HepG2 (cell line): ENCODE measurements around the gene APOBEC3B. TPM values are rescaled to one million over a fixed set of nuclear protein-coding genes. Genes with fewer than 3 reads are reported as not detected.
"Not testable (repeated sequence)": the region's sequence is repeated elsewhere in the genome, so short reads cannot be mapped to it uniquely, and the experiment has no call there.

Source experiments
- ATAC-seq: fragments of 200-7000 bp; cut with Tn5 transposase; 3 replicates; pipeline ENCODE4 v1.9.1; 2020; ENCODE audit warnings: mild to moderate bottlenecking, moderate library complexity
- BruUV-seq: library from RNA; stranded (reverse); fragments of 400-500 nt; replicated peaks from 2 replicates; lab custom pipeline; 2021; lab: Mats Ljungman, UMichigan
- CTCF ChIA-PET: fragments of 300-600 bp; formaldehyde crosslinking; extraction: SDS; loops from one replicate; lab custom pipeline; 2021; ENCODE audit warnings: low total read pairs, inconsistent platforms, low intra/inter-chr PET ratio; lab: Yijun Ruan, JAX
- POLR2A ChIA-PET: fragments of 350-600 bp; sonication (Branson Sonifier 250); formaldehyde crosslinking; loops from one replicate; lab custom pipeline; 2020; ENCODE audit warnings: antibody characterized with exemption, inconsistent platforms; lab: Yijun Ruan, JAX
- DNase-seq: peaks from one replicate; pipeline ENCODE4 v3.0.0-alpha.2; 2015; ENCODE audit warnings: low spot score
- FAIRE-seq: peaks from 3 replicates; lab custom pipeline; 2011; peaks lifted over from hg19 to GRCh38; lab: Jason Lieb, UNC
- H2AFZ ChIP-seq: one replicate; pipeline ENCODE4 v1.6.1; 2011; ENCODE audit warnings: low read length, inconsistent platforms
- H3K27ac ChIP-seq: fragments of 300-600 bp; 3 replicates; pipeline ENCODE4 v1.8.0; 2011; ENCODE audit warnings: mixed run types, mild to moderate bottlenecking, mixed read lengths, low read length, inconsistent platforms; ENCODE audit not compliant: insufficient read depth; ENCODE audit errors: extremely low read length
- H3K27me3 ChIP-seq, 2 experiments: fragments of 200-600 bp in 1 of 2; 2 replicates in 1 of 2; 3 replicates in 1 of 2; pipeline versions ENCODE4 v1.6.0 to v1.8.0; 2011; ENCODE audit warnings: low read length in 2 of 2, mild to moderate bottlenecking in 2 of 2, moderate library complexity in 2 of 2, inconsistent platforms in 1 of 2; ENCODE audit not compliant: insufficient read depth in 2 of 2, control insufficient read depth in 1 of 2
- H3K36me3 ChIP-seq, 2 experiments: fragments of 200-600 bp in 1 of 2; replicated peaks in 1 of 2; 2 replicates in 1 of 2; 3 replicates in 1 of 2; pipeline versions ENCODE4 v1.5.1 to v1.8.0; 2011; ENCODE audit warnings: low read length in 2 of 2, inconsistent platforms in 1 of 2; ENCODE audit not compliant: insufficient read depth in 2 of 2, control insufficient read depth in 1 of 2
- H3K4me1 ChIP-seq: 2 replicates; pipeline ENCODE4 v1.5.1; 2012; ENCODE audit warnings: low read length, inconsistent platforms; ENCODE audit not compliant: insufficient read depth
- H3K4me2 ChIP-seq: 2 replicates; pipeline ENCODE4 v1.6.0; 2011; ENCODE audit warnings: low read depth, low read length, inconsistent platforms
- H3K4me3 ChIP-seq, 3 experiments: fragments of 200-600 bp in 1 of 3; sonication (generic), shearing (Covaris generic) in 1 of 3; replicated peaks in 1 of 3; 2 replicates each; pipeline ENCODE4 v1.5.1; 2011 to 2016; ENCODE audit warnings: low read length in 3 of 3, inconsistent platforms in 2 of 3, low read depth in 2 of 3, mild to moderate bottlenecking in 2 of 3, control low read depth in 1 of 3, mixed read lengths in 1 of 3; ENCODE audit not compliant: insufficient read depth in 1 of 3
- H3K79me2 ChIP-seq: one replicate; pipeline ENCODE4 v1.6.1; 2011; ENCODE audit warnings: low read length, inconsistent platforms; ENCODE audit not compliant: insufficient read depth
- H3K9ac ChIP-seq: 2 replicates; pipeline ENCODE4 v1.6.0; 2011; ENCODE audit warnings: mild to moderate bottlenecking, low read depth, low read length, inconsistent platforms; ENCODE audit not compliant: insufficient read depth
- H3K9me3 ChIP-seq: 2 replicates; pipeline ENCODE4 v1.5.1; 2012; ENCODE audit warnings: mild to moderate bottlenecking, low read length
- H4K20me1 ChIP-seq: 2 replicates; pipeline ENCODE4 v1.6.0; 2011; ENCODE audit warnings: inconsistent platforms, mild to moderate bottlenecking, low read length, moderate library complexity; ENCODE audit not compliant: insufficient read depth
- FOSL2 ChIP-seq: sonication (generic); formaldehyde crosslinking; IDR thresholded peaks from 2 replicates; pipeline ENCODE4 v1.4.0; 2020; ENCODE audit warnings: missing genetic modification reagents
- JUN ChIP-seq: sonication (generic); formaldehyde crosslinking; IDR thresholded peaks from 2 replicates; pipeline ENCODE4 v1.4.0; 2020; ENCODE audit warnings: mild to moderate bottlenecking, missing genetic modification reagents
- MTF2 ChIP-seq: sonication (generic); formaldehyde crosslinking; IDR thresholded peaks from 2 replicates; pipeline ENCODE4 v1.5.0; 2020; ENCODE audit warnings: missing genetic modification reagents, borderline replicate concordance
- PPARG ChIP-seq: conservative IDR thresholded peaks from 2 replicates; pipeline ENCODE4 v1.6.1; 2016; ENCODE audit warnings: missing biosample characterization, missing genetic modification reagents
- SOX13 ChIP-seq, 3 experiments: fragments of 450-650 bp in 1 of 3; sonication (generic) in 1 of 3; formaldehyde crosslinking in 1 of 3; IDR thresholded peaks in 2 of 3; conservative IDR thresholded peaks in 1 of 3; 2 replicates each; pipeline versions ENCODE4 v1.5.0 to v1.6.1; 2016 to 2020; ENCODE audit warnings: antibody characterized with exemption in 1 of 3, mild to moderate bottlenecking in 1 of 3, missing compliant biosample characterization in 1 of 3, missing genetic modification reagents in 1 of 3, moderate library complexity in 1 of 3
- USF2 ChIP-seq, 2 experiments: sonication (generic) in 1 of 2; formaldehyde crosslinking in 1 of 2; IDR thresholded peaks; 2 replicates each; pipeline versions ENCODE4 v1.5.1 to v1.6.1; 2011 to 2020; ENCODE audit warnings: borderline replicate concordance in 1 of 2, low read depth in 1 of 2, low read length in 1 of 2, mild to moderate bottlenecking in 1 of 2, missing genetic modification reagents in 1 of 2, moderate library complexity in 1 of 2
- ZC3H4 ChIP-seq: sonication (generic); formaldehyde crosslinking; IDR thresholded peaks from 2 replicates; pipeline ENCODE4 v1.4.0; 2020; ENCODE audit warnings: missing genetic modification reagents, borderline replicate concordance
- ZFP62 ChIP-seq: sonication (generic); formaldehyde crosslinking; IDR thresholded peaks from 2 replicates; pipeline ENCODE4 v1.4.0; 2020; ENCODE audit warnings: missing genetic modification reagents
- ZNF530 ChIP-seq: sonication (generic); formaldehyde crosslinking; IDR thresholded peaks from 2 replicates; pipeline ENCODE4 v1.5.0; 2020; ENCODE audit warnings: low read depth, mild to moderate bottlenecking, missing genetic modification reagents
- ZNF800 ChIP-seq: sonication (generic); formaldehyde crosslinking; IDR thresholded peaks from 2 replicates; pipeline ENCODE4 v1.4.0; 2020; ENCODE audit warnings: missing genetic modification reagents
- WGBS: methylation state at CpG from one replicate; pipeline ENCODE4 v1.1.6; 2017; ENCODE audit warnings: low lambda C conversion rate; 5-methylcytosine and 5-hydroxymethylcytosine counted together
- in situ Hi-C: cut with HindIII; loops from 2 replicates; pipeline ENCODE4 v1.10.0; 2017; ENCODE audit warnings: low pct_unique_long_range_greater_than_20kb; ENCODE audit not compliant: extremely low pct_ligation_motif_present
- intact Hi-C: fragments of 100-400 bp; cut with micrococcal nuclease; formaldehyde crosslinking; loops from one replicate; pipeline ENCODE4 v1.10.0; 2022; ENCODE audit not compliant: unreplicated experiment
- polyA plus RNA-seq, 8 experiments: library from polyadenylated mRNA; depleted of rRNA in 3 of 8; stranded (reverse) in 7 of 8; unstranded in 1 of 8; fragments of >200 nt; fragmentation: Illumina TruSeq in 4 of 8; extraction: Trizol in 4 of 8; gene quantifications; 2 replicates each; pipeline versions ENCODE4 v1.2.1 to v1.2.3, GENCODE V29; 2011 to 2016; ENCODE audit warnings: low read depth in 4 of 8, missing spikeins in 1 of 8, mixed read lengths in 1 of 8; ENCODE audit not compliant: insufficient read depth in 1 of 8
- total RNA-seq, 5 experiments: library from RNA; depleted of rRNA; stranded (reverse); fragments of >200 nt; fragmentation: Illumina TruSeq; extraction: Trizol; gene quantifications; 2 replicates each; pipeline ENCODE4 v1.2.3, GENCODE V29; 2016; ENCODE audit warnings: low read depth in 1 of 5

The APOBEC3B gene
- total and polyA plus RNA-seq, 2 of the 13 experiments (the other 11 are each of a cell fraction or from before 2014, with no cell fraction given) = 6.7 to 8.8 TPM

GRCh38 chr22:38984224-38984623 is 2.1 kb downstream of the APOBEC3B start (continued):
- TF ChIP-seq ZNF530 (CRISPR knock-in tag) (no peak), JUN (CRISPR knock-in tag) (no peak), ZC3H4 (CRISPR knock-in tag) (no peak), PPARG (CRISPR knock-in tag) (no peak)

GRCh38 chr22:38984784-38985757 is 2.9 kb downstream of the APOBEC3B start:
- not testable (repeated sequence) for H3K4me2 ChIP-seq, H3K27ac ChIP-seq, BruUV-seq

GRCh38 chr22:38986629-38987028 is 4.5 kb downstream of the APOBEC3B start:
- CTCF ChIA-PET = no interaction called here
- H3K4me1 ChIP-seq = peaks cover 14% of the 10 kb centered on the region
- no peaks in the 10 kb centered on the region for H3K79me2 ChIP-seq
- H3K9me3 ChIP-seq = no peaks in the 10 kb centered on the region
- no peak overlapping the region for H3K9ac ChIP-seq
- in situ Hi-C loops = no loop called here
- no peak overlapping the region for H3K4me2 ChIP-seq
- POLR2A ChIA-PET = no interaction called here
- no peaks in the 10 kb centered on the region for H3K27me3 ChIP-seq
- H4K20me1 ChIP-seq = no peaks in the 10 kb centered on the region
- DNase-seq = no peak
- 100% methylated on average over 1 of the region's 3 CpGs for WGBS
- H3K4me3 ChIP-seq = no peak overlapping the region
- BruUV-seq = no TSS peak
- no peak overlapping the region for H2AFZ ChIP-seq
- ATAC-seq = no peak
- no peak overlapping the region for H3K27ac ChIP-seq
- intact Hi-C loops = no loop called here
- H3K36me3 ChIP-seq = no peaks in the 10 kb centered on the region
- no peak for FAIRE-seq
- TF ChIP-seq MTF2 (no peak), USF2 (IDR thresholded peaks at IDR 0.05; ENCODE audit: low read depth, low read length) (no peak), USF2 (CRISPR knock-in tag; IDR thresholded peaks at IDR 0.05; ENCODE audit: borderline replicate concordance) (no peak), ZFP62 (CRISPR knock-in tag) (no peak), ZNF800 (CRISPR knock-in tag) (no peak), SOX13 (IDR thresholded peaks at IDR 0.05) (no peak), SOX13 (CRISPR knock-in tag; conservative IDR thresholded peaks at IDR 0.05 in 1 of 2, IDR thresholded peaks at IDR 0.05 in 1 of 2) (no peak)

More at GRCh38 chr22:38984784-38985757, 2.9 kb downstream of the APOBEC3B start:
- WGBS = 74% methylated on average over 8 of the region's 9 CpGs
- peak; percentile 77 for TF ChIP-seq FOSL2
- in situ Hi-C loops, ATAC-seq, H3K27me3 ChIP-seq, POLR2A ChIA-PET, H3K36me3 ChIP-seq, H3K9me3 ChIP-seq, FAIRE-seq, CTCF ChIA-PET, H4K20me1 ChIP-seq, H3K4me3 ChIP-seq, H2AFZ ChIP-seq, H3K9ac ChIP-seq, H3K79me2 ChIP-seq, intact Hi-C loops: not testable (repeated sequence)
- peak; percentile 30 for DNase-seq
- H3K4me1 ChIP-seq = peaks cover 27% of the 10 kb centered on the region
